NCI-H345 treated with DMSO at 0.1 percent for 48 hours (cell line): ENCODE results near the gene UROC1.

Experiments
- DNase-seq: peaks from one replicate; lab custom pipeline; 2025; ENCODE audit not compliant: unreplicated experiment; lab: John Stamatoyannopoulos, UW

The UROC1 gene

DNA sequence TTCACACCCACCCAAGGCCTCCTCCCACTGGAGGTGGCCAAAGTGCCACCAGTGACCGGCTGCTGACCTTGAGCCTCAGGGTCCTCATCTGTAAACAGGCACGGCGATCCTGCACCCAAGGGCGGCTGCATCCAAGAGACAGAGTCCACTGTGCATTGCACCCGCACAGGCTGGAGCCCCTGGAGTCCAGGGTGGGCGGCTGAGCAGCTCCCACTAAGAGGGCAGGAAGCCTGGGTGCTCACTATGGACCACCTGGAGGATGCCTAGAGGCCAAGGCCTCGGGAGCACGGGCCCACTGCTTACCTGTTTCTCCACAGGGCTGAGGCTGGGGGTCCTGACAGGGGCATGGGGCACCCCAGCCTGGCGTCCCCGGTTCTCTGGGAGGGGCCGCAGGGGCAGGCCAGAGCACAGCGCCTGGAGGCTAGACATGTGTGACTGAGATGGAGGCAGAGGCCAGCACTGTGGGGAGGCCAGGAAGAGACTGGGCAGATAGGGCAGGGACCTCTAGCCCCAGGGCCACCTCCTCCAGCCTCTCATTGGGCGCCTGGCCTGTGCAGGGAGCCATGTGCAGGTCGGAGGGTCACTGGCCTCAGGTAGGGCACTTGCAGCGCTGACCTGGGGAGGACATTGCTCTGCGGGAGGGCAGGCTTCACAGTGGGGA, at the start of gene UROC1:
Gene UROC1, minus strand, starts transcription at position 483 of the 661 bp plus-strand sequence. Its CDS starts 54 bp downstream, at position 429.
- no peak for DNase-seq

DNA sequence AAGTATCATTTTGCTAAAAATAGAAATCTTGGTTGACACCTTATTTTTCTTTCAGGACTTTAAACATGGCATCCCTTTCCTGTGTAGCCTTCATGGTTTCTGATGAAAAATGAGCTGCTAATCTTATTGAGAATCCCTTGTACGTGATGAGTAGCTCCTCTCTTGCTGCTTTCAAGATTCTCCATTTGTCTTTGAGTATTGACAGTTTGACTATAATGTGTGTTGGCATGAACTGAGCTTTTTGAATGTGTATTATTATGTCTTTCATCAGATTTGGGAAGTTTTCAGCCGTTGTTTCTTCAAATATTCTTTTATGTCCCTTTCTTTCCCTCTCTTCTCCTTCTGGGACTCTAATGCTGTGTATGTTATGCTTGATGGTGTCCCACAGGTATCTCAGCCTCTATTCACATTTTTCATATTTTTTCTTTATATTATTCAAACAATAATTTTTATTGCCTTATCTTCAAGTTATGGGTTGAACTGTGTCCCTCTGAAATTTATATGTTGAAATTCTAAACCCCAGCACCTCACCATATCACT, 45.2 kb upstream of the UROC1 start:
- no peak for DNase-seq

DNA sequence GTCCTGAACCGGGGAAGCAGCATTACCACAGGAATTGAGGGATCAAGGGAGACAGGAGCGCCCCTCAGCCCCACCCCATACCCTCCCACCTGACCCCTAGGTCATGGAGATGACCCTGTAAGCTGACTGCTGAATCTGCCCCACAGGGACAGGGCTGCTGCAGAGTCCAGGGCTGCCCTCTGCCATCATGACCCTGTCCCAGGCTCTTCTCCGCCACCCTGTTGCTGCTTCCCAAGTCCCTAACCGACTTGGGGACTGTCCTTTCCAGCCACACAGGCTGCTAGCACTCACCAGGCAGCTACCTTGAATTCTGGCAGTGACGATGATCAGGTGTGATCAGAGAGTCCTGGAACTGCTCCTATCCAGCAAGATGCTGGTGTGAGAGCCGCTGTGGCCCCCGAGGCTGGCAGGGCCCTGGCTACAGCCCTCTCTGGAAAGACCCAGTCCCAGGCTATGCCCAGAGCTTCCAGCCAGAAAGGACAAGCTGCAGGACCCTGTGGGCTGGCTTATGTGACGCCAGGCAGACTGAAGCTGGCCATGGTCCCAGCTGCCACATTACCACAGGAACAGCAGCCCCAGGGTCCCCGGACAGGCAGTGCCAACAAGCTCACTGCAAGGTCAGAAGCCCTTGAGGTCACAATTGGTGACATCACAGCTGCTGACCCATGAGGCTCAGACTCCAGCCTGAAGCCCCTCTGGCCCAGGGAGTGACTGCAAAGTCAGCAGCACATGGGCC, 40.9 kb upstream of the UROC1 start, which contains the start of gene C3orf22:
Gene C3orf22, minus strand, starts transcription at position 597 of the 736 bp plus-strand sequence. CDS start 5,542 bp downstream, outside the sequence.
- DNase-seq: no peak

GRCh38 chr3:126557761-126558160, 40.2 kb upstream of the UROC1 start:
- no peak for DNase-seq

DNA sequence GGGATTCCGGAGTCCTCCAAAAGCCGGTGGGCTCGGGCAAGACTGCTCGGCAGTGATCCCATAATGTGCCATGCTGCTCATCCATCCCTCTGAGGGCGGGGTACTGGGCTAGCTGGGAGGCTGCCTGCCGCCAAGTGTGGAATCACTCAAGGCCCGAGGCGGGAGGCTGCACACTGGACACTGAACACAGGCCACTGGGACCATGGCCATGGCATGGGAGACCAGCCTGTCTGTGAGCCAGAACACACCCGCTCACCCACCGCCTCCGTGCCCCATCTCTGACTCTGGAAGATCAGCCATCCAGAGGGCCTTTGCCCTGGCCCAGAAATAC, 39.8 kb upstream of the UROC1 start:
- DNase-seq: no peak

DNA sequence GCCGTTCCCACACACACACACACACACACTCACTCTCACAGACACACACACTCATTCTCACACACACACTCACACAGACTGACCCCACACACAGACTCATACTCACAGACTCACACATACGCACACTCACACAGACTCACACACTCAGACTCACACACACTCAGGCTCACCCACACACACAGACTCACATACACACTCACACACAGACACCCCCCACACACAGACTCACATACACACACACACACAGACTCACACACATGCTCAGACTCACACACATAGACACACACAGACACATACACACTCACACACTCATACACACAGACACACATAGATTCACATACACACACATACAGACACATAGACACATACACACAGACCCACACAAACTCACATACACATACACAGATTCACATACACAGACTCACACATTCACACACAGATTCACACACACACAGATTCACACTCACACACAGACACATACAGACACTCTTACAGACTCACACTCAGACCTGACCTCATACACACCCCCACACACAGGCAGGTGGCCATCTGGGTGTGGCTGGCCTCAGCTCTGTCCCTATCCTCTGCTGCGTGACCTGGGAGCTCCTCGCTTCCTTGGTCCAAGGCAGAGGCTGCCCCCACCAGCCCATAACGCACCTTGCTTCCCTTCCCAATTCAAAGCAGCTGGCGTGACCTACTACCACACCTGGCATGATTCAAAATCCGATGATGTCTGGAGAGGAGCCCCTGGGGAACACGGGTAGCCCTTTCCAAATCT, 39.3 kb upstream of the UROC1 start:
- DNase-seq: no peak

DNA sequence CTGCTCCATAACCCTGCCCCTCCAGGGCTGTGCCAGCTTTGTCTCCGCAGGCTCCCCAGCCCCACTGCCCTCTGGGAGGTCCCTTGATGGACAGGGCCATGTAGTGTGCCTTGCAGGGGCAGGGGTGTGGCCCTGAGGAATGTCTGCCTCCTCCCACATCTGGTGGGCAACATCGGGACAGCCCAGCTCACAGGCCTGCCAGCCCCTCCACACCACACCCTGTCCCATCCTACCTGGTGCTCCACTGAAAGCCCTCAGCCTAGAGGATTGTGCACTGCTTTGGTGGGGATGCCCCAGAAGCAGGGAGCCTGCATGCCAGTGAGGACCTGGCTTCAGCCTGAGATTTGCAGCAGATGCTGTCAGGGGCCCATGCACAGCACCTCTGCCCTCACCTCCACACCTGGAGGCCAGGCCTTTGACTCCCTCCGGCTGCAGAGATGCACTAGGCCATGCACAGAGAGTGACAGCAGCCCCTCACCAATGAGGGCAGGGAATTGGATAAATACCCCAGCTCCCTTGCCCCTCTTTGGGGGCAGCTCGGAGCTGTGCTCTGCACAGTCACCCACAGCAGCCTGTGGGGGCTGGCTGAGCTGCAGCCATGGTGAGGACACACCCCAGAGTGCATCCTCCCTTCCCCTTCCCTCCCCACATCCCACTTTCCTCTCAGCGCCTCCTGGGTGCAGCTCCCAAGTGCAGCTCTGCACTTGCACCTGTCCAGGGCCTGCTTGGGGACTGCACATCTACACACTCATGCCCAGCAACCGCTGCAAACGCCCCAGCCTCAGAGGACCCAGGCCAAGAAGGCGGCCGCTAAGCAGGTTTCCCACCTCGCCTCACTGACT, 38.4 kb upstream of the UROC1 start:
- no peak for DNase-seq

GRCh38 chr3:126554560-126555525, 37.3 kb upstream of the UROC1 start:
- no peak for DNase-seq

GRCh38 chr3:126553284-126554084, 35.9 kb upstream of the UROC1 start:
- DNase-seq: no peak

DNA sequence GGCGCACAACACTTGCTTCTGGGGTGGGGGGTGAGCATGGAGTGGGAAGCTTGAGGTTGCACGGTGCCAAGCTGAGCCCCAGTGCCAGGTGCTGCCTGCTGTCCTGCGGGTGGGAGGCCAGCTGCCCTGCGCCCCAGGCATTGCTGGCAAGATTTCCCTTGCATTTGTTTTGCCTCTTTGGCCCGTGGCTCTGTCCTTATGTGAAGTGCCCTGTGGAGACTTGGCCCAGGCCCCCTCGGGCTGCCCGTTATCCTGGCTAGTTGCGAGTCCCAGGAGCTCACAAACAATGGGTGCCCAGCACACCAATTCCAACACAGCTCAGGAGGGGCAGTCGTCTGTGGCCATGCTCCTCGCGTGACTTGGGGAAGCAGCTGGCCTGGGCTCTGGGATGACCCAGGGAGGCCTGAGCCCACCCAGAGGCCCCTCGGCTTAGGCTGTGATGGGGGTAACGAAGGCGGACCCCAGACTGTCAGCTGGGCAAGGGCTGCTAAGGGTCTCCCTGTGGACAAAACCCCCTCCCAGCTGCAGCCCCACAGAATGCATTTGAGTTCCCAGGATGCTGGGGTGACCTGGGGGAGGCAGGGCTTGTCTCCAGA, 35.2 kb upstream of the UROC1 start:
- no peak for DNase-seq

DNA sequence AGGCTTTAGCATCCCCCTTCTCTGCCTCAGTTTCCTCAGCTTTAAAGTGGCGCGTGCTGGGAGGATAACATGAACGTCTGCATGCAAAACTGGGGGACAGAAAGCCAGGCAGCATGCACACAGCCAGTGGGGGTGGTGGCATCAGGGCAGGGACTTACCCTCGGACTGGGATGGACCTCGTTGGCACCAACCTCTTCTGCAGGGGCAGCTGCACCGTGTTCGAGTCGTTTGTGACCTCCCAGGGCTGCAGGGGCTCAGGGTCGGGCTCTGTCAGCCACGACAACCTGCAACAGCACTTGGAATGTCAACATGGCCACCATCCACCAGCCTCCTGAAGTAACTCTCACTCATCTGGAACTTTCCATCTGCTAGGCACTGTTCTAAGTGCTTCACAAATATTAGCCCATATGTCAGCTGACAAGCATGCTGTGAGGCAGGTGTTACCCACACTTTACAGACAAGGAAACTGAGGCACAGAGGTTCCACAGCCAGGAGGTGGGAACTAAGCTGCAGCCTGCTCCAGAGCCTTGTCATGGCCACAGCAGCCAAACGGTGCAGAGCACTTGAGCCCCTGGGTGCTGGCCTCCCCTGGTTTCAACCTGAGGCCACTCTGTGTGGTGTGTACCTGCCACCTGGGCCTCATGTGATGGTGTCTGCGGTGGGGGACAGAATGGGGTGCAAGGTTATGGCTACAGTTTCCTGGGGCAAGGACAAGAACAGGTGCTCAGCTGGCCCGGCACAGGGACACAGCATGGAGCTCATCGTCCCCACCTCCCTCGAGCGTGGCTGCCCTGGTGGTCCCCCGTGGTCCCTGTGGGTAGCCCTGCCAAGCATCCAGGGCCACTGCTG, 34.5 kb upstream of the UROC1 start:
- DNase-seq: no peak

GRCh38 chr3:126551121-126551838, 33.7 kb upstream of the UROC1 start:
- DNase-seq: no peak

- DNase-seq: no peak
These were observed 33.0 kb upstream of the UROC1 start for GRCh38 chr3:126550488-126551051.

DNA sequence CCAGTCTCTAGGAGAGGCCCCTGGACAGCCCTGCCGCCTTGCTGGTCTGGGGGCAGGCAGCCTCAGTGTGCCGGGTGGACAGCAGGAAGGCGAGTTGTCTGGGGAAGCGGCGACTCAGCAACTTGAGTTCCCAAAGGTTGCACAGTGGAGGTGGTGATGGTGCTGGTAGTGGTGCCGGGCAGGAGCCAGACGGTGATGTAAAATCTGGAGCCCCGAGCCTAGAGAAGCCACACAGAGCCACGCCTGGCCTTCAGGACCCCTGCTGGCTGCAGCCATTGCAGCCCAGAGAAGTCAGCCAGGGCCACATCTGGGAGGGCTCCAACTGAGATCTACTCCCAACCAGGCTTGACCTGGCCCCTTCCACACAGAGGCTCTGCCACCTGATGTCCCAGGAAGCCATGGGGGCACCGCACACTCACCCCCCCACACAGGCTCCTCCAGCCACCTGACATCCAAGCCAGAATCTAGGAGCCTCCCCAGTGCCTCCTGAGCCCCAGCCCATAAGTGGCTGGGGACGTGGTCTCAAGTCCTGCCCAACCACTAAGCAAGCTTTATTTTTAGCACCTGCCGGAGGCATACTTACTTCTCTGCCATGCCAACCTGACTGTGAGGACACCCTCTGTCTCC, 32.4 kb upstream of the UROC1 start:
- no peak for DNase-seq

DNA sequence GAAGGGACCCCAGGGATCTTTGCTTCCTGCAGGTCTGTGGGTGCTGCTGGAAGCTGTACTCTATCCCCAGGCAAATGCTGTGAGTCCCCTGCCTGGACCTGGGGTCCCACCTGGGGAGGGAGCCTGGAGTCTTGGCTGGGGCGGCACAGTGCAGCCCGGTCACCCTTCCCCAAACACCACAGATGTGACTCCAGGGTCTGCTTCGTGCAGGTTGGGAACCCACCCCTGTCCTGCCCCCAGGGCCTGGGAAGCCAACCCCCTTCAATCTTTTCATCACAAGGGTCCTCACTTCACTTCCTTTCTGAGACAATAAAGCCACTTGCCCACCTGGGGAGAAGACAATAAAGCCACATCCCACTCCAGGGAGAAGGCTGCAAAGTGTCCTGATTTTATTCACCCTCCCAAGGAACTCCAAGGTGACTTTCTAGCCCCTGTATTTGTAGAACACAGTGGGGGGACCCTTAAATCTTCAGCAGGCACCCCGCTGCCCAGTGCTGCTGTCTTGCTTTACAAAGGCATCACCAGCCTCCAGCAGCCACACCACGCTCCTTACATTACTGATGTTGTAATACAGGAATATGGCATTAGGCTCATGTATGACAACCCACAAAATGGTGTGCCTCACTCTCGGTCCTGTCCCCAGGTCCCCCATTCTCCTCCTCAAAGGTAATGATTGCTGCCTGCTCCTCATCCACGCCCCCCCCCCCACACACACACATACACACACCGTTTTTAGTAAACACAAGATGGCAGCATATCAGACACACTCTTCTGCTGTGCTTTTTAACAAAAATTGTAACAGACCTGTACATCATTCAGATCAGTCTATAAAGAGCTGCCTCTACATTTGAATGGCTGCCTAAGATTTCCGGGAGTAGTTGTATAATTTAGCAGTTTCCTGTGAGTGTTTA, 31.2 kb upstream of the UROC1 start:
- DNase-seq: no peak
